ENCODE data around the gene LY6G6C.

- TF ChIP-seq CTCF (IDR thresholded peaks at IDR 0.05): no peak
- TF ChIP-seq POLR2A (IDR thresholded peaks at IDR 0.05): no peak
These were observed 49.3 kb upstream of the LY6G6C start for GRCh38 chr6:31770860-31771259.
